Esophagus muscularis mucosa (tissue), 4 donors: ENCODE data around the gene TMCO1.
"Not testable (repeated sequence)": the region's sequence is repeated elsewhere in the genome, so short reads cannot be mapped to it uniquely, and the experiment has no call there.

Experiments used
- CTCF ChIP-seq, 3 experiments: fragments of 200-600 bp in 2 of 3; fragments of 450-650 bp in 1 of 3; sonication (generic) in 2 of 3; IDR thresholded peaks; one replicate each; pipeline ENCODE4 v1.5.1; 2017 to 2019; ENCODE audit warnings: antibody characterized with exemption in 3 of 3, mild to moderate bottlenecking in 2 of 3, moderate library complexity in 1 of 3
- EP300 ChIP-seq: sonication (generic); formaldehyde crosslinking; IDR thresholded peaks from one replicate; pipeline ENCODE4 v1.6.1; 2017; ENCODE audit warnings: antibody characterized with exemption
- POLR2A ChIP-seq: fragments of 450-650 bp; IDR thresholded peaks from one replicate; pipeline ENCODE4 v1.6.1; 2017; ENCODE audit warnings: antibody characterized with exemption, moderate library complexity, mild to moderate bottlenecking, low read depth
- POLR2AphosphoS5 ChIP-seq, 2 donors: sonication (generic); formaldehyde crosslinking; IDR thresholded peaks; one replicate each; pipeline ENCODE4 v1.6.1; 2017; ENCODE audit warnings: antibody characterized with exemption in 2 of 2

GRCh38 chr1:165680773-165681172 is 87.9 kb downstream of the TMCO1 start:
- not testable (repeated sequence) for TF ChIP-seq EP300; CTCF (IDR thresholded peaks at IDR 0.05); POLR2A; POLR2AphosphoS5 (IDR thresholded peaks at IDR 0.05)
